ENCODE results near the gene RNF169. TPM values are rescaled to one million over a fixed set of nuclear protein-coding genes. Genes with fewer than 3 reads are reported as not detected.

RNF169 gene
- total RNA-seq, 1 donor from 2014 or later: 16.3 TPM

DNA sequence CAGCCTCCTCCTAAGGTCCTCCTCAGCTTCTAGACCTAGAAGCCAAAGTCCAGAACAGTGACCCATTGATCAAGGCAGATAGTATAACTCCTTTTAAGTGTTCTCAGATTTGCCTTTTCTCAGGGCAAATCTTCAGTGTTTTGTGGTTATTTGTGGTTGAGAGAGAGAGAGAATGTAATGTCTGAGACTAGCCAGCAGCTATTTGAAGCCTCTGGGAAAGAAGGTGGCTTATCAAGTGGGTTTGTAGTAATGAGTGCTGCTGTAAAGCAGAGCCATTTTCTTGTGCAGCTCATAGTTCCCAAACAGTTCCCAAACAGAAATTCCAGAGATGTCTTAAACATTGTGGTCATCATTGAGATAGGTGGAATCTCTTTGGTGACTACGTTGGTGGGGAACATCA, 89.5 kb downstream of the RNF169 start:
- no peak for DNase-seq (ENCODE audit: low read depth)
- Histone ChIP-seq H3K4me3 (ENCODE audit: low read depth, low read length) (no peak overlapping the region), H3K27me3 (ENCODE audit: control insufficient read depth, insufficient read depth, low read length) (no peaks in the 10 kb centered on the region), H3K36me3 (ENCODE audit: control insufficient read depth, insufficient read depth, low read length) (peaks cover 1% of the 10 kb centered on the region)
- TF ChIP-seq, protein P1, sequence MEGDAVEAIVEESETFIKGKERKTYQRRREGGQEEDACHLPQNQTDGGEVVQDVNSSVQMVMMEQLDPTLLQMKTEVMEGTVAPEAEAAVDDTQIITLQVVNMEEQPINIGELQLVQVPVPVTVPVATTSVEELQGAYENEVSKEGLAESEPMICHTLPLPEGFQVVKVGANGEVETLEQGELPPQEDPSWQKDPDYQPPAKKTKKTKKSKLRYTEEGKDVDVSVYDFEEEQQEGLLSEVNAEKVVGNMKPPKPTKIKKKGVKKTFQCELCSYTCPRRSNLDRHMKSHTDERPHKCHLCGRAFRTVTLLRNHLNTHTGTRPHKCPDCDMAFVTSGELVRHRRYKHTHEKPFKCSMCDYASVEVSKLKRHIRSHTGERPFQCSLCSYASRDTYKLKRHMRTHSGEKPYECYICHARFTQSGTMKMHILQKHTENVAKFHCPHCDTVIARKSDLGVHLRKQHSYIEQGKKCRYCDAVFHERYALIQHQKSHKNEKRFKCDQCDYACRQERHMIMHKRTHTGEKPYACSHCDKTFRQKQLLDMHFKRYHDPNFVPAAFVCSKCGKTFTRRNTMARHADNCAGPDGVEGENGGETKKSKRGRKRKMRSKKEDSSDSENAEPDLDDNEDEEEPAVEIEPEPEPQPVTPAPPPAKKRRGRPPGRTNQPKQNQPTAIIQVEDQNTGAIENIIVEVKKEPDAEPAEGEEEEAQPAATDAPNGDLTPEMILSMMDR (IDR thresholded peaks at IDR 0.05; ENCODE audit: insufficient read depth, low read length, poor library complexity, severe bottlenecking): no peak

DNA sequence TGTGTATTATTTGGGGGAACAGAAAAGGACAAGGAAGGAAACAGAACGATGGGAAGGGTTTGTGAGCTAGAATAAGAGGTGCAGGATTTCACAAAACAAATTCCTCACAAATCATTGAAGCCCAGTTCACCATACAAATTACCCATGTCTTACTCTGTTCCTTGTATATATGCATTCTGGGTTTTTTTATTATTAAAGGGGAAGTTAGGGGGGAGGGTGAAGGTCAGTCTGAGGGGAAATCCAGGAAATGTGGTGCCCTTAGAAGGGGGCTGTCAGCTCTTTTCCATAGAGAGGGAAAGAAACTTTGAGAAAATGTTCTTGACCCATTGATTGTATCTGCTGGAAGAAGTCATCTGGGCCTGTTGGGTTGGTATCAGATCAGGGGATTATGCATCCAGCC, 90.8 kb downstream of the RNF169 start:
- Histone ChIP-seq H3K27me3 (ENCODE audit: control insufficient read depth, insufficient read depth, low read length) (no peaks in the 10 kb centered on the region), H3K4me3 (ENCODE audit: low read depth, low read length) (no peak overlapping the region), H3K36me3 (ENCODE audit: control insufficient read depth, insufficient read depth, low read length) (peaks cover 1% of the 10 kb centered on the region)
- DNase-seq (ENCODE audit: low read depth): no peak
- TF ChIP-seq, protein P1 (IDR thresholded peaks at IDR 0.05; ENCODE audit: insufficient read depth, low read length, poor library complexity, severe bottlenecking): no peak

DNA sequence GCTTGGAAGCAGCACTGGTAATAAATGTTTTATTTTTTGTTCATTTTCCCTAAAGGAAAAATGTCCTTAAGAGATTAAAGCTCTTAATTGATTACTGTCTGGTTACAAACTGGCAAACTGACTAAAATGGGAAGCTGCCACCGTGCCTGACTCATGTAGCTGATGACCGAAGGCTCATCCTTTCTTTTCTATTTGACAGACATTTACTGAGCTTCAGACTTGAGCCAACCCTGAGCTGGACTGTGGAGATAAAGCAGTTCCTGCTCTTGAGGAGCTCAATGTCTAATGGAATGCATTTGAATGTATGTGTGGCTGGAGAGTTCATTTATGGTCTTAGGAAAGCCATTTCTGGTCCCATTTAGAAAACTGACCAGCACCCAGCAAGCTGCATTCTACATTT, 91.3 kb downstream of the RNF169 start:
- peaks cover 1% of the 10 kb centered on the region for H3K36me3 ChIP-seq (ENCODE audit: control insufficient read depth, insufficient read depth, low read length)
- H3K4me3 ChIP-seq (ENCODE audit: low read depth, low read length): no peak overlapping the region
- TF ChIP-seq, protein P1 (IDR thresholded peaks at IDR 0.05; ENCODE audit: insufficient read depth, low read length, poor library complexity, severe bottlenecking): no peak
- DNase-seq (ENCODE audit: low read depth): no peak
- H3K27me3 ChIP-seq (ENCODE audit: control insufficient read depth, insufficient read depth, low read length): no peaks in the 10 kb centered on the region

DNA sequence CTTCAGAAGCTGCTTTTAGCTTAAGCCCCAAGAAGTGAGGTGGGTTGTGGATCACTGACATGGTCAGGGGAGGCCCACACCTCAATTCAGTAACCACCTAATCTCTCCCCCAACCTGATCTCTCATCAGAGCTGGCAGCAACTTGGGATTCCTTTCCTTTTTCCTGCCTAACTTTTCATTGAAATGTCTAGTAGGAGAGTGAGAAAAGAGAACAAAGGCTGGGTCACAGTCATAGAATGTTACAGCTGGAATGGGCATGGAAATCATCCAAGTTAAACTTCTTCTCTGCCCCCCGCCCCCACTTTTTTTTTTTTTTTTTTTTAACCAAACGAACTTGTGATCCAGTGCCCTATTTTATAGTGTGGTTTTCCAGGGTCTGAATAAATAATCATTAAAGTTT, 91.8 kb downstream of the RNF169 start:
- no peak for DNase-seq (ENCODE audit: low read depth)
- TF ChIP-seq, protein P1 (IDR thresholded peaks at IDR 0.05; ENCODE audit: insufficient read depth, low read length, poor library complexity, severe bottlenecking): no peak
- H3K36me3 ChIP-seq (ENCODE audit: control insufficient read depth, insufficient read depth, low read length): peaks cover 1% of the 10 kb centered on the region

DNA sequence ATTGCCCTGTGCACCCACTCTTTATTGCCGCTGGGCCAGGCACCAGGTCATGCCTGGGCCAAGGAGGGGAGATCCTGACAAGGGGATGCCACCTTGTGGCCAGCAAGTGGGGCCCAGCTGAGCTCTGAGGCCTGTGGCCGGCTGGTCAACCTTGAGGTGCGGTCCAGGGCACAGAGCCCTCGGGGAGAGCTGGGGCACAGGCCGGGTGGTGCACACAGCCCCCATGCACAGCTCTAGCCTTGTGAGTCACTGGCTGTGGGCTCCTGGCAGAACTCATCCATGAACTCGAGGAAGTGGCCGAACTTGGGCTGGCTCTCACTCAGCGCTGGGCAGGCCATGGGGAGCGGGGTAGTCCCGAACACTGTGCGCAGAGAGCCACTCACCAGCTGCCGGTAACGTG, 94.3 kb downstream of the RNF169 start:
- TF ChIP-seq, protein P1 (IDR thresholded peaks at IDR 0.05; ENCODE audit: insufficient read depth, low read length, poor library complexity, severe bottlenecking): no peak
- H3K36me3 ChIP-seq (ENCODE audit: control insufficient read depth, insufficient read depth, low read length): peaks cover 1% of the 10 kb centered on the region
- no peak for DNase-seq (ENCODE audit: low read depth)
- no peaks in the 10 kb centered on the region for H3K27me3 ChIP-seq (ENCODE audit: control insufficient read depth, insufficient read depth, low read length)
- no peak overlapping the region for H3K4me3 ChIP-seq (ENCODE audit: low read depth, low read length)

More for the DNA sequence above, 91.8 kb downstream of the RNF169 start:
- Histone ChIP-seq H3K4me3 (ENCODE audit: low read depth, low read length) (no peak overlapping the region), H3K27me3 (ENCODE audit: control insufficient read depth, insufficient read depth, low read length) (no peaks in the 10 kb centered on the region)

DNA sequence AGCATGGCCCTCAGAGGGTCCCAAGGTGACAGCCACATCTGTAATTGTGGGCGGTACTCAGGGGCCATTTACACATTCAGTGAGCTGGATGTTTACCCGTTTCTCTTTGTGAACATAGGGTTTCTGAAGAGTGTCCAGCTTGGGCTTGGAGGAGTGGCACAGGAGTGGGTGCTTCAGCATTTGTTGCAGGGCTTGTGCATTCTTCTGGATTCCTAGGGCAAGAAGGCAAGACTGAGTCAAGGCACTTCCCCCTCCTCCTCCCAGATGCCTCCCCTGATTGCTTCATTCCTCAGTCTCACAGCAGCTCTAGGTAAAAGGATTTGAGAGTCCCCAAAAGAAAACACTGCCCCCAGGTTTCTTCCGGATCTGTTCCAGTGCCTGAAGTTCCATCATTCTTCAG, 95.4 kb downstream of the RNF169 start:
- no peak overlapping the region for H3K4me3 ChIP-seq (ENCODE audit: low read depth, low read length)
- DNase-seq (ENCODE audit: low read depth): no peak
- TF ChIP-seq, protein P1 (IDR thresholded peaks at IDR 0.05; ENCODE audit: insufficient read depth, low read length, poor library complexity, severe bottlenecking): no peak
- peaks cover 1% of the 10 kb centered on the region for H3K36me3 ChIP-seq (ENCODE audit: control insufficient read depth, insufficient read depth, low read length)
- no peaks in the 10 kb centered on the region for H3K27me3 ChIP-seq (ENCODE audit: control insufficient read depth, insufficient read depth, low read length)
